GM18873 (cell line): ENCODE results near the gene SERPIND1.
"Not testable (repeated sequence)": the region's sequence is repeated elsewhere in the genome, so short reads cannot be mapped to it uniquely, and the experiment has no call there.

Experiments
- ATAC-seq: cut with Tn5 transposase; IDR thresholded peaks from one replicate; pipeline ENCODE4 v1.9.1; 2021; ENCODE audit warnings: mild to moderate bottlenecking, moderate library complexity, moderate number of reproducible peaks; ENCODE audit not compliant: unreplicated experiment, low FRiP score

Gene SERPIND1

DNA sequence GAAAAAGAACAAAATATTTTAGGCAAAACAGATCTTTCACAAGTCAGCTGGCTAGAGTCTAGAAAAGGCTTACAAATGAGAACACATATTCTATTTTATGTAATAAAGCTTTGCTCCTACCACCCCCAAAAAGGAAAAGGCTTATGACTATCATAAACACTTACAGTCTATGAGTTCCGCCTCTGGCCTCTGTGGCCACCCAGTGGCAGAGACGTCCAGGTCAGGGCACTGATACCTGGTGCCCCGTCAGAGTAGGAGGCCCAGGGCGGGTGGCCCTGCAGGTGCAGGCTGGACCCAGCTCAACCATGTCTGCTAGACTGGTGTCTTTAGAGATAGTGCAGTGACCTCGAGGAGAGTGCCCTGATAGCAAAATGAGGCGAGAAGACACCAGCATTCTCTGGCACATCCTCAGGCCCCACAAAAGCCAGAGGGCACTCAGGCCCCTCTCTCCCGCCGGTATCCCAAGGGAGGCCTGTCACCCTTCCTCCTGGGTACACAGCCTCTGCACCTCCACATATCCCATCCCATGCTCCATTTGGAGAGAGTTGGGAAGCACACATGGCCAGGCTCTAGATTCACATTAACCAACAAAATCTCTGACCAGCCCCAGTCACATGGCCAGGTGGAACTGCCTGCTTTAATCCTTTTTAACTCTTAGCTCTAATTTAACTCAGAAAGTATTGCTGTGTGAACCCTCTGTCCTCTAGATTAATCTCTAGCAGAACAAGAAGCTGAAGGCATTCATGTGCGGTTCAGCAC is 27.3 kb upstream of the SERPIND1 start:
- ATAC-seq = no peak

DNA sequence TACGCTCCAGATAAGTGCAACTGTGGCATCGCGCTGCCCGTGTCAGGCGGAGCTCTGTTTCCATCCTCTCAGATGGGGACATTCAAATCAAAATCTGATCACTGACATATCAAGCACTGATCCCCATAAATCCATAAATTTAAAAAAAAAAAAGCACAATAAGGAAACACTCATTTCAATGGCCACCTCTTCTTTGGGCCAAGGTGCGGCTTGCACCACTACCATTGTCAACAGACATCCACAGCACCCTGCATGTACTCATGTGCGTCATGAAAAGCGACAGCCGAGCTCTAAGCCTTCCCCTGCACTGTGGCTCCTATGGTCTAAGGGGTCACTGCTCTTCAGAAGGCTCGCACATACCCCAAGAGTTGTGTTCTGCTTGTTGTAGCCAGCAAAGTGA is 26.7 kb upstream of the SERPIND1 start:
- ATAC-seq = no peak

DNA sequence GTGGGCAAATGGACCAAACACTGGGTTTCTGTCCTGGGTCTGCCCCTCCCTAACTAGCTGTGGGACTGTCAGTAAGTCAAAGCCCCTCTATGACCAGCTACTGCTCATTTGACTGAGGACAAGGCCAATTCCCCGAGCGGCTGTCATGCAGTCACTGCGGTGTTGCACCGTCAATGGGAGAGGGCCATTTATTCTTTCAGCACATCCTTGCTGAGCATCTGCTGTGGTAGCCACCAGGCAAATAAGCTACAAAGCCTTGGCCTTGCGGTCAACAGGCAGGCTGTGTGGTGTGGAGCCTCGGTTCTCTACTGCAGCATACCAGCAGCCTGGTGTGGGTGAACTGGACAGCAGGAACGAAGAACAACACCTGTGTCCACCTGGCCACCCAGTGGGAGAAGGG is 25.8 kb upstream of the SERPIND1 start:
- no peak for ATAC-seq

DNA sequence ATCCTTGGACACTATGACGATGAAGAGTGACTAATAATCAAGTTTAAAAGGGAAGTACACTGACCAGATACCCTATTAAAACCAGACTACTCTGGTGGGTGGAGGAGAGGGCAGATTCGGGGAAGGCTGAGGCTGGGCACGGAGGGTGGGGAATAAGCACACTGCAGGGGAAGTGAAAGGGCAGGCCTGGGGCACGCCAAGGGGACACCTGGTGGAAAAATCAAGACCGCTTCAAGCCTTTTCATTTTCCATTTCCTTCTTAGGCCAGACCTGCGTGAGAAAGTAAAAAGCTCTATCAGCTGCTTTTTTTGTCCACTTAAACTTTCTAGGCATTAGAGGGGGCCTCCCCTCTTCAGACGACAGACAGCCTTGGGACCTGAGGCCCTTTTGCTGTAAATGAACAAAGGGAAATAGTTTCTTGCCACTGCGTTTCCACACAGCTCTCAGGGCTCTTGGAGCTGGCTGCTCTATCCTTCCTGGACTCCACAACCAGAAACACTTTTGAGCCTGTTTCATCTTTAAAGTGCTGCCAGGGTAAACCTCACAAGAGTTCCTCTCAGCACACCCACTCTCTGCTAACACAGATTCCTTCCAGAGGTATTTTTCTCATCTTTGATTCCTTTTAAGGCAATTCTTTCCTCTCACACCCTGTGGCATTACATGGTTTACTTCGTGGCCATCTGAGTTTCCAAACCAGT is 25.0 kb upstream of the SERPIND1 start:
- no peak for ATAC-seq

DNA sequence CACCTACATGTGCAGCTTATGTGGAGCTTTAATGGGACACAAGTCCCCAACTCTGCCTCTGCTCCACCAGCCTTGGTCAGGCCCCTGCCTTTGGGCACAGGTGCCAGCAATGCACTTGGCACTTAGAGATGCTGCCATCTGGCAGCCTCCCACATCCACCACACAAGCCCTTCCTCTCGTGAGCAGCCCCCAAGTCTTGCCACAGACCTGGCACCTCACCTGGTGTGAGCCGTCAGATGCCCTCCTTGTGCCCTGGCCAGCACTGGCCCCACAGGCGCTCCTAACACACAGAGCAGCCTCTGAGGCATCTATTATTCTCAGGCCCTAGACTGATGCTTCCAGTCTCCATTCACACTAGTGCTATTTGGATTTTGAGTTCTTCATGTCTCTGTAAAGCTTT is 24.5 kb upstream of the SERPIND1 start:
- ATAC-seq = no peak

DNA sequence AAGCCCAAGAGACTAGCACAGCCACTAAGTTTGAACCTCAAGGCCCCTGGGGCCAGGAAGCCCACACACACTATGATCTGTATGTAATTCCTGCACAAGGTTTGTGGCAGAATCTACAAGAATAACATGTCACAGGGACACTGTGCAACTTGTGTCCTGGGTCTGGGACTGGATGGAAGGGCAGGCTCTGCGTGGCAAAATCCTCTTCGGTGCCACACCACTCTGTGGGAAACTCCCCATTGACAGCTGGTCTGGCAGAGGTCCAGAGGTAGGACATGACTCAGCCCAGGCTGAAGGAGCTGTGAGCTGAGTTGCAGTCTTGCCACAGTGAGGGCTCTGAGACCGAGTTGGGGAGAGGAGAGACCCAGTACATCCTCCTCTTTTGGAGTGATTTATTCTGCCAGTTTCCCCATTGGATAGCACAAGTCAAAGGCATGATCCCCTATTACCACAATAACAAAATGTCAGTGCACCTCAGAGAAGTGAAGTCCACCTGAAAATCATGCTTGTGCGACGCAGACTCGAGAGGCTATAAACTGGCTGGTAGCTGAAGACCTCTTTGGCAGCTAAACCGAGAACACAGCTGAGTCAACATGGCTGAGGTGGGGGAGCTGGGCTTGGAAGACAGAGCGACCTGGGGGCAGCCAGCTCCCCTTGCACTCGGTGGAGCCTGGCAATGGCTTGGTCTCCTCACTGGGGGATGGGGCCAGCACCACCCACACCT is 23.3 kb upstream of the SERPIND1 start:
- no peak for ATAC-seq

DNA sequence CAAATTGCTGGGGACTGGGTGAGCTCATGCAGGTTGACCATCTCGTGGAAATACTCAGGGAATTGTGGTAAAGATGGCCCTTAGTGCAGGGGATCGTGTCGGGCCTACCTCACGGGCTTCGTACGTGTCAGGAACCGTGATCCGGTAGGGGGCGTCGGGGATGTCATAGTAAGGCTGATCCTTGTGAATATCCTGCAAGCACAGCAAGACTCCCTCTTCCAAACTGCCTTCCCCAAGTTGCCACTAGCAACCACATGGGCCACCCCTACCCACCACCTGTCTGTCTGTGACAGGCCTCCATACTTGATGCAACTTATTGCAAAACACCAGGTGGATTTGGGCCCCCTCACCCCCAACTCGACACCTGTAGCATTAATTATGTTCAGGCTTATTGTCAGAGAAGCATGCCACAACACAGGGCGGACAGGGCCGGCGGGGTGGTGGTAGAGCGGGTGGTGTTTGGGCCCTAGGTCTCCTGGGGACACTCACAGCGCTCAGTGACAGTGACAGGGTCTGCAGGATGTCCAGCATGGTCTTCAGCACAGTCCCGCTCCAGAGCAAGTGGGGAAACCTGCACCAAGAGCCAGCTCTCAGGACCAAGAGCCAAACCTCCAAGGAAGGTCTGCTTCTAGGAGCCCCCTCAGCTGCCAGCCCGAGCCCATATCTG is 22.6 kb upstream of the SERPIND1 start:
- ATAC-seq = no peak

DNA sequence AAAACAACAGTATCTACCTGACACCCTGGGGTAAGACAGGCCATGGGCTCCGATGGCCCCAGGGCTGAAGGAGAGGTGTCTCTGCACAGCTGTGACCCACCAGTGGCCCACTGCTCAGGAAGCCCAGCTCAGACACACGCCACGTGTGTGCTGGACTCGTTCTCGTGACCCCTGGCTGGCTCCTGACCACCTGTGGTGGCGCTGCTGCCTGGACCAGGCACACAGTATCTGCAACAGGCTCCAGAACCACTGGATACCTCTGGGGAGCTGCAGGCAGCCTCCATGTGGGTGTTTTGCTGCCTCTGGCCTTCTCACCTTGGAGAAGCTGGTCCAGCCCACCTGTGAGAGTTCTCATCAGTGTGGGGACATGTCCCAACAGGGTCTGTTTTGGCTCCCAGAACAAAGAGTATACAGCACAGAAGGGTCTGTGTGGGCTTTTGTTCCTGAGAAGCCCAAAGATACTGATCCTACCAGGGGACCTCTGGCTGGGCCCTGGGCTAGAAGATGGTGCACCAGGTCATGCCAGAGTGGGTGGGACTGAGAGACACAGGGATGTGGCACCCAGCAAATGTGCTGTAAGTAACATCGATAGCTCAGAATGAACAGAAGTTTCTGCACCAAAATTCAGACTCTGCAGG is 21.7 kb upstream of the SERPIND1 start:
- no peak for ATAC-seq

DNA sequence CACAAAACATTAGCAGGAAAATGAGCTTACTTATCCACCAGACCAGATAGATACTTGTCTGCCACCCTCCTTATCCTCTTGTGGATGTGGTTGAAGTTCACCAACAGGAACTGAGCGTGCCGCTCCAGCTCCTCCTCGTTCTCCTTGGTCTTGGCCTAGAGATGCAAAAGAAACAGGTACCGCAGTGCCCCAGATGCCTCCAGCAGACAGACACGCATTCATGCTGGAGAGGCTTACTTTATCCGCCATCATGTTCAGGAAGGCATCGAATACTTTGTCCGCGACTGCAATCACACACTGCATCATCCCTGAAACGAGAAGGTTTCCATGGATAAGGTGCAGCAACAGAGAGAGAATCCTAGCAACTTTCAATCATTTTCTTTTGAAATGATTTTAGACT is 21.0 kb upstream of the SERPIND1 start:
- ATAC-seq = no peak

DNA sequence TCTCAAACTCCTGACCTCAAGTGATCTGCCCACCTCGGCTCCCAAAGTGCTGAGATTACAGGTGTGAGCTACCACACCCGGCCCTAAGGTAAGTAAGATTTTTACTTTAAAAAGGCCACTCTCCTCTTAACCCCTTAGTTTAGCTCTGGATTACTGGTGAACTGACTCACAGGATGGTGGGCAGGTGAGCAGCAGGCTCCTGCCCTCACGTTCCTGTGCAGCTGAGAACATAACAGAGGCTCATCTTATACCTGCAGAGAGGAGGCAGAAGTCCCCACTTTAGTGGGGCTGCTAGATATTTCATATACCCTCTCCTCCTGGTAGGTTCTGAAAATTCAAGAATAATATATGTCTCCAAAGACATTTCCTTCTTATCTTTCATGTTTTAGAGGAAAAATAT is 17.1 kb upstream of the SERPIND1 start:
- ATAC-seq = no peak

DNA sequence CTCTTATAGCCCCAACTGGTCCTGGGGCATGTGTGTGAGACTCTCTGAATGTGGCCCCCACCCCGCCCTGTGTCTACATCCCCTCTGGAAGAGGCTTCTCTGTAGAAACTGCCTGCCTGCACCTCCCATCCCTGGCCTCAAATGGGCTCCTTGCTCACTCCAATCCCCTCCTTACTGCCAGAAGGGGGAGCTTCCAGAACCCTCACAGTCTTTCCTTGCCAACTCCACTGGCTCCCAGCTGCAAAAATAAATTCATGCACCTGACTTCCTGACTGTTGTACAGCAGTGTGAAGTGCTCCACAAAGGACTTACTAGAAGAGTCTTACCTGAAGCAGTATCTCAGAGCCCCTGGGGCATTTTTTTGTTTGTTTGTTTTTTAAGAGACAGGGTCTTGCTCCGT is 15.2 kb upstream of the SERPIND1 start:
- no peak for ATAC-seq

DNA sequence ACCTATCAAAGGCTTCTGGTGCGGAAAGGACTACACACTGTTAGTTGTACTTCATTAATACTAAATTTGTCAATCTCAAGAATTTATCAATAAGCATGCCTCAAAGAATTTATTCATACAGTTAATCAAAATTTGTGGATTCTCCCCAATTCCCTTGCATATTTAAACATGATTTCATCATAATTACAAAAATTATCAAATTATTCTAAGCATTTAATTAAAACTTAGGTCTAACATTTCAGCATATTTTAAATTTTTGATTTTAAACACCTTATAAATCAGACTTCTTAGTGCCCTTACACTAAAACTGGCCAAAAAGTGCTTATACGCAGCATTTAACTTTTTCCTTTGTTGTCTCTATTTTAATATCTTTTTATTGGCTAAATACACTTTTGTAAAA is 13.8 kb upstream of the SERPIND1 start:
- no peak for ATAC-seq

DNA sequence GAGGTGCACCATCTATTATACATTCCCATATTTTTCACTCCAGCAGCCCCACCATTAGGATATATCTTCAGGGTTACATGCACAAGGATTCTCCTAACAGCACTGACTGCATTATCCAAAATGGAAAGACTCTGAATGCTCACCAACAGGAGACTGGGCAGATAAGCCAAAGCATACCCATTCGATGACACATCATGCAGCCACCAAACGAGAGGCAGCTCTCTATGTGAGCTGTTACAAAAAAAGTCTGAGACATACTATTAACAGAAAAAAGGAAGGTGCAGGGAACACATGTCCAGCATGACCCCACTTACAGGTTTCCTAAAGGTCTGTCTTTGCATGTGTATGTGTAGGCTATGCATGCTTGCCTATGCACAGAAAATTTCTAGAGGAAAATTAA is 12.4 kb upstream of the SERPIND1 start:
- no peak for ATAC-seq

DNA sequence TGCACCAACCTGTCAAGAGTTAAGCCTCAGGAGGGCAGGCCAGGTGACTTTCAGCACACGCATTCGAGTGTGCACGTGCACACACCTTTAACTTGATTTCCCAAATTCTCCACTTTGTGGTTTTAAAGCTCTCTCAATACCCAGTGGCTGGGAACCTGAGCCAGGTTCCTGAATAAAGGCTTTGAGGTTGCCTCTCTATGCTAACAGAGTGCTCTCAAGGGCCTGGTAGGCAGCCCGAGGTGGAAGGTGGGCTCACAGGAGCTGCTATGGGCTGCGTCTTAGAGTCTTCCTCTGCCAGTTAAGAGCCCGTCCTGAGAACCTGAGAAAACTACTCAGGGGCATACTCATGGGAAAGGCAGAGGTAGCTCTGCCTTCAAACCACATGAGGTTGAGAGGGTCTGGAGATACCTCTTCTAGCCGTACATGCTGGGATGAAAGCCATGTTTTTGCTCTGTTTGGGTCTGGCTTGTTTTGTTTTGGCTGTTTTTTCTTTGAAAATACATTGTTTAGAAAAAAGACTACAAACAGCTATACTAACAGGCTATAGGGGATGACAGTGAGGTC is 11.6 kb upstream of the SERPIND1 start:
- no peak for ATAC-seq

DNA sequence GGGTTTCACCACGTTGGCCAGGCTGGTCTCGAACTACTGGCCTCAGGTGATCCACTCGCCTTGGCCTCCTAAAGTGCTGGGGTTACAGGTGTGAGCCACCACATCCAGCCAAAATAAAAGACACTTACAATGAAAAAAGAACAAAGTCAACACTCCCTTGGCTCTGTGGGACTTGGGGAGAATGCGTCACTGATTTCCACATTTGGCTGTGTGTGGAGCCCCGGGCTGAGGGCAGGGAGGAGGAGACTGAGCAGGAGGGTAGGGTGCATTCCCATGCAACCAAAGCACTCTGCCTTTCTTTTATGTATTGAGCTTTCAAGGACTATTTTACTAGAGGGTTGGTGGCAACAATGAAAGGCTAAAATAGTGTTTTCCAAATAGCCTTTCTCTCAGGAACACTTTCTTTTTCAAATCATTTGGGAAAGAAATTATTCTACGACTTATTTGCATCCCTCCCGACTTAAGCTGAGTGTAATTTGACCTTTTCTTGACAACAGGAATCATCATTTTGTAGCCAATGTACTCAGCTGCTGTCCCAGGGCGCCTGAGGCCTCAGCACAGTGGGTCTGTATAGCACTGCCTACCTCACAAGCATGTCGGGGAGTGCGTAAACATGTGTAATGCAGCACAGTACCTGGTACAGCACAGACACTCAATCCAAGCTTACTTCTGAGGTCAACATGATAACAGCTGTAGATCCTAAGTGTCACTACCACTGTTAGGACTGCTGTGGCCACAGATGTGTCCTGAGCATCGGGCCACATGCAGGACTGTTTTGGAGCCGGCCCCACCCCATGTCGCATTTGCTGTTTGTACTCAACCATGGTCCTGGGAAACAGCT is 10.1 kb upstream of the SERPIND1 start:
- ATAC-seq = no peak

DNA sequence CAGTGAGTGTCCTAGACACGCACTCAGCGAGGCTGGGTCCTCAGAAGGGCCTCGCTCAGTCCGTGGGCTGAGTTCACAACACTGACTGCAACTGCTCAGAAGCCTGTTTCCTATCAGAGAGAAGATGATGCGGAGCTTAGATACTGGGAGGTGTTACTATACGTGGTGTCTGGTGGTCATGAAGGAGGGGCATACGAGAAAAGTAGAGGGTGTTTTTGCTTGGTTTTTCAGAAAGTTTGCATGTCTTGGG is 9.5 kb upstream of the SERPIND1 start:
- no peak for ATAC-seq

DNA sequence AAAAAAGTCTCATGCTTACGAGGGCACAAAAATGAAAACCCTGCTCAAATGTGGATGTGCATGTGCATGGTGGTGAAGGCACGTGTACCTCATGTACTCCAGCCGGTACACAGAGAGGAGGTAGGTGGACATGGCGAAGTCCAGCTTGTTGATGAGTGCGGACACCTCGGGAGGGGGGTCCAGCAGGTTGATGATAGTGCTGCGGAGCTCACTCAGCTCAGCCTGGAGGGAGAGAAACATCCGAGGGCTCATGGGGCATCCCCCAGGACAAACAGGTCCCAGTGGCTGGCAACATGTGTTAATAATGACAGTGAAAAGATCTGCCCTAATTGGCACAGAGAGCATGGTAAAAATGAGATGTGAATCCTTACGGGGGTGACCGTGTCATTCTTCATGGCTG is 9.2 kb upstream of the SERPIND1 start:
- ATAC-seq = no peak

DNA sequence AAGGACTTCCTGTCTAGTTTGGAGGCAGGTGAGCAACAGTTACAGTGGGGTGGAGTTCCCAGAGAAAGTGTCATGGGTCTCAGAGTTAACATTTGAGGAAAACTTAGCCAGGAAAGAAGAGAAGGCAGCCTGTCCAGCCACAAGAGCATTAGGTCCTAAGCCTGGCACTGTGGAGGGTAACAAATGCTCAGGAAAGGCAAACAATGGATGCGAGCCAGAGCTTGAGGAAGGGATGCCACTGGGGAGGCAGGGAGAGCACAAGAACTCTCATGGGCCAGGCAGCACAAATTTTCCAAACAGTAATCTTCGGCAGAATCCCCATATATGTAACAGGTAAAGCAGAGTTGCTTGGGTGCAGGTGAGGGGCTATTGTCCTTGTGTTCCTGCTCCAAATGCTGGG is 8.0 kb upstream of the SERPIND1 start:
- no peak for ATAC-seq

DNA sequence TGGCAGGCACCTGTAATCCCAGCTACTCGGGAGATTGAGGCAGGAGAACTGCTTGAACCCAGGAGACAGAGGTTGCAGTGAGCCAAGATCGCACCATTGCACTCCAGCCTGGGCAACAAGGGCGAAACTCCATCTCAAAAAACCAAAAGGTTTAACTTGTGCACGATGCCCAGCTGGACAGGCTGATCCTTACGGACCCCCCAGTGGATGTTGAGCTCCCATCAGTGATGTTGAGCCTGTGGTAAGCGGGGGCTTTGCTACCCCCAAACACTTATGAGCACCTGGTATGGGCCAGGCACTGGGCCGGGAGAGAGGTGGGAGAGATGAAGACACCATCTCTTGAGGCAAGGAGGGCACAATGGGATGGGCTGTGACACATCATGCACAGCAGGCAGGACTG is 7.4 kb upstream of the SERPIND1 start:
- ATAC-seq = no peak

DNA sequence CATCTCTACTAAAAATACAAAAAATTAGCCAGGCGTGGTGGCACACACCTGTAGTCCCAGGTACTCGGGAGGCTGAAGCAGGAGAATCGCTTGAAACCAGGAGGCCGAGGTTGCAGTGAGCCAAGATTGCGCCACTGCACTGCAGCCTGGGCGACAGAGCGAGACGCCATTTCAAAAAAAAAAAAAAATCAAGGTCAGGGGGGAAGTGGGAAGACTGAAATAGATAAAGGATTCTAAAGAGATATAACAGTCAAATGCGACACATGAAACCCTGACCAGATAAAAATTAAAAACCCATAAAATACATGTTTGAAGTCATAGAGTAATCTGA is 4.5 kb upstream of the SERPIND1 start:
- ATAC-seq = not testable (repeated sequence)
